BJ (cell line): Measurements from ENCODE around the gene DYRK1A. TPM values are rescaled to one million over a fixed set of nuclear protein-coding genes. Genes with fewer than 3 reads are reported as not detected.

Experiments used
- CTCF ChIA-PET: fragments of 350-600 bp; formaldehyde crosslinking; extraction: SDS; loops from one replicate; lab custom pipeline; 2021; ENCODE audit warnings: antibody characterized with exemption, inconsistent platforms; lab: Yijun Ruan, JAX
- POLR2A ChIA-PET: fragments of 300-600 bp; sonication (Branson Sonifier 250); formaldehyde crosslinking; extraction: SDS; loops from one replicate; lab custom pipeline; 2021; ENCODE audit warnings: antibody characterized with exemption; lab: Charles Lee
- DNase-seq: peaks from one replicate; pipeline ENCODE4 v3.0.0-alpha.2; 2011; ENCODE audit warnings: low read depth
- H3K27me3 ChIP-seq: 2 replicates; pipeline ENCODE4 v1.6.0; 2011; ENCODE audit warnings: low read length; ENCODE audit not compliant: control insufficient read depth, insufficient read depth
- H3K36me3 ChIP-seq: 2 replicates; pipeline ENCODE4 v1.5.1; 2011; ENCODE audit warnings: low read length; ENCODE audit not compliant: control insufficient read depth, insufficient read depth
- H3K4me3 ChIP-seq: 2 replicates; pipeline ENCODE4 v1.5.1; 2011; ENCODE audit warnings: low read depth, mild to moderate bottlenecking, control low read depth, low read length
- CTCF ChIP-seq: IDR thresholded peaks from 2 replicates; pipeline ENCODE4 v1.5.1; 2011; ENCODE audit warnings: low read depth, mild to moderate bottlenecking, control low read depth, inconsistent platforms, low read length, moderate library complexity; ENCODE audit not compliant: insufficient read depth
- polyA plus RNA-seq: library from polyadenylated mRNA; depleted of rRNA; stranded (reverse); fragments of >200 nt; gene quantifications from 2 replicates; pipeline ENCODE4 v1.2.3, GENCODE V29; 2011

Gene DYRK1A
- polyA plus RNA-seq, 1 experiment = 55.9 TPM

- Histone ChIP-seq H3K36me3 (peaks cover 2% of the 10 kb centered on the region; the same call in 1 of the 2 replicates), H3K27me3 (no peaks in the 10 kb centered on the region), H3K4me3 (no peak overlapping the region)
- TF ChIP-seq CTCF = no peak
- ChIA-PET CTCF (no interaction called here), POLR2A (no interaction called here)
- no peak for DNase-seq
Measured at GRCh38 chr21:37443683-37444082, 77.1 kb downstream of the DYRK1A start.

- ChIA-PET CTCF (no interaction called here), POLR2A (no interaction called here)
- DNase-seq = no peak
- H3K36me3 ChIP-seq = peaks cover 2% of the 10 kb centered on the region; the same call in 1 of the 2 replicates
- H3K4me3 ChIP-seq = no peak overlapping the region
- TF ChIP-seq CTCF = no peak
- no peaks in the 10 kb centered on the region for H3K27me3 ChIP-seq
Measured at GRCh38 chr21:37445228-37445627, 78.7 kb downstream of the DYRK1A start.

- peaks cover 2% of the 10 kb centered on the region; the same call in 1 of the 2 replicates for H3K36me3 ChIP-seq
- CTCF ChIA-PET = interaction anchor here (1.1 to 1.5 kb wide), 2 partner anchors 12 to 13 kb away, joined by 3 to 5 read pairs; no protein-coding TSS in a partner anchor
- POLR2A ChIA-PET = no interaction called here
- H3K27me3 ChIP-seq = no peaks in the 10 kb centered on the region
- H3K4me3 ChIP-seq = no peak overlapping the region
- DNase-seq = no peak
- no peak for TF ChIP-seq CTCF
Measured at GRCh38 chr21:37446552-37446951, 80.0 kb downstream of the DYRK1A start.

GRCh38 chr21:37447288-37447936 is 80.8 kb downstream of the DYRK1A start:
- DNase-seq = no peak
- peaks cover 2% of the 10 kb centered on the region; the same call in 1 of the 2 replicates for H3K36me3 ChIP-seq
- no peak for TF ChIP-seq CTCF
- CTCF ChIA-PET = interaction anchor here (1.5 kb wide), 1 partner anchor 11 kb away, joined by 5 read pairs; no protein-coding TSS in a partner anchor
- no peak overlapping the region for H3K4me3 ChIP-seq
- no peaks in the 10 kb centered on the region for H3K27me3 ChIP-seq
- POLR2A ChIA-PET = no interaction called here

GRCh38 chr21:37449302-37449937 is 82.8 kb downstream of the DYRK1A start:
- CTCF ChIA-PET = interaction anchor here (1.0 to 1.2 kb wide), 2 partner anchors 115 to 241 kb away, joined by 3 read pairs; no protein-coding TSS in a partner anchor
- POLR2A ChIA-PET = no interaction called here
- no peaks in the 10 kb centered on the region for H3K36me3 ChIP-seq

More at GRCh38 chr21:37449302-37449937, 82.8 kb downstream of the DYRK1A start:
- Histone ChIP-seq H3K27me3 (no peaks in the 10 kb centered on the region), H3K4me3 (no peak overlapping the region)
- DNase-seq = no peak
- TF ChIP-seq CTCF = no peak
